ENCODE measurements around the gene CALML5. TPM values are rescaled to one million over a fixed set of nuclear protein-coding genes. Genes with fewer than 3 reads are reported as not detected.
A peak's percentile ranks its signal among the peaks of the same experiment; 100 is the strongest.

The CALML5 gene
- total and polyA plus RNA-seq, 2 of the 4 experiments (the other 2 are of a cell fraction), result not detected

DNA sequence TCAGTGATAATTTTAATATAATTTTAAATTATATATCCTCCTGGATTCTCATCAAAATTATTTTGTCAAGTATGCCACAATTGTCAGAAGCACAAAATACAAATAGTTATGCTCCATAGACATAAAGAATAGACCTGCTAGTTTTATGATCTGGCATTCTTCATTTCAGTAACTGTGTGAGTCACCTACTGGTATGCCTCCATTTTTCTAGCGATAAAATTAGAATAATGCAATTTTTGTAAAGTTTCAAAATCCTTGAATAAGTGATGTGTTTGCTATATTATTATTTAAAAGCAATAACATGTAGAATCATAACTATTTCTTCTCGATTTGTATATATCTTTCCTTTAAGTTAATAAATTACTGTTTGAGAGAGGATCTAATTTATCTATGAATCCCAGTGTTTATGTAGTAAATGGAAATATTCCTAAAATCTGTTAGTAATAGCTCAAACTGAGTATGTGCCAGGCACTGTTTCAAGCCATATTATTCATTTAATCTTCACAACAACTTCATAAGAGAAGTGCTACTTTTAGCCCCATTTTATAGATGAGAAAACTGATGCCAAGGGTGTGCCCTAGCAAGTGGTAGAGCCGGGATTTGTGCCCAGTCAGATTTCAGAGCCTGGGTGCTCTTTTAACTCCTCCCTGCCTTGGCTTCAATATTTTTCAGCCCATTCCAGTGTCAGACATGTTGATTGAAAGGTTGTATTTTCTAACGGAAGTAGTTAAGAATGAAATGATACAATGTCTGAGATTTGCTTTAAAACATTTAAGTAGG, 48.6 kb downstream of the CALML5 start:
- no peaks in the 10 kb centered on the region for H3K9me1 ChIP-seq (ENCODE audit: insufficient read depth, low read length)
- no peak overlapping the region for H2AK5ac ChIP-seq (ENCODE audit: low read depth, low read length)
- ChIA-PET POLR2A (ENCODE audit: unreplicated experiment) (no interaction called here), CTCF (no interaction called here)
- no peak overlapping the region for H3K23ac ChIP-seq (ENCODE audit: low read depth, low read length)
- dilution Hi-C loops (cut with HindIII; ENCODE audit: low sequenced_read_pairs, unreplicated experiment) (no loop called here), intact Hi-C loops (cut with micrococcal nuclease) (no loop called here), in situ Hi-C loops (cut with MboI; ENCODE audit: low sequenced_read_pairs) (loop anchor here (25.0 kb wide), 1 partner anchor 412 kb away; no protein-coding TSS in a partner anchor)
- H2AFZ ChIP-seq (replicated peaks; ENCODE audit: low read length, poor library complexity), result no peak overlapping the region
- H3K27ac ChIP-seq (ENCODE audit: insufficient read depth, low read length), result no peak overlapping the region
- H3K4ac ChIP-seq (ENCODE audit: low read depth, low read length), result no peak overlapping the region
- no peak overlapping the region for H3K18ac ChIP-seq (ENCODE audit: low read depth, low read length)
- no peak overlapping the region for H3K56ac ChIP-seq (ENCODE audit: extremely low read depth, insufficient read depth, low read length)
- DNase-seq, result no peak
- no peak overlapping the region for H3K4me3 ChIP-seq (ENCODE audit: insufficient read depth, low read depth, low read length)
- H2BK5ac ChIP-seq (ENCODE audit: low read depth, low read length, poor library complexity, severe bottlenecking), result peak overlapping the region; percentile 20
- no TSS peak for BruUV-seq (replicated peaks)
- no peak overlapping the region for H2AK9ac ChIP-seq (replicated peaks; ENCODE audit: low read depth, low read length, poor library complexity)
- H3K36me3 ChIP-seq (ENCODE audit: control insufficient read depth, insufficient read depth, low read length), result peaks cover 16% of the 10 kb centered on the region
- no peaks in the 10 kb centered on the region for H3K27me3 ChIP-seq (ENCODE audit: control insufficient read depth, insufficient read depth, low read length)
- H3K14ac ChIP-seq (replicated peaks; ENCODE audit: low read depth, low read length), result no peak overlapping the region
- H3K79me1 ChIP-seq (ENCODE audit: low read depth in 1 of 2, low read length in 2 of 2), result peaks cover 3 to 37% of the 10 kb centered on the region in 2 experiments; a peak in 2 of 4 replicates
- H2BK20ac ChIP-seq (ENCODE audit: low read depth, low read length), result no peak overlapping the region
- H3K4me2 ChIP-seq (ENCODE audit: low read depth, low read length), result no peak overlapping the region
- 60% methylated on average over 1 of the region's 4 CpGs; no CpG with 5 or more reads in 1 of the 2 experiments for WGBS, 2 experiments (ENCODE audit: extremely low coverage in 2 of 2, insufficient read length in 1 of 2)
- no peak overlapping the region for H4K91ac ChIP-seq (ENCODE audit: insufficient read depth, low read depth, low read length)
- H2BK15ac ChIP-seq (ENCODE audit: low read depth, low read length), result no peak overlapping the region
- H3K9ac ChIP-seq (ENCODE audit: low read depth, low read length), result no peak overlapping the region
- no peaks in the 10 kb centered on the region for H4K20me1 ChIP-seq (ENCODE audit: insufficient read depth, low read length)
- no peak overlapping the region for H4K5ac ChIP-seq (ENCODE audit: low read depth, low read length)
- H3K4me1 ChIP-seq (ENCODE audit: control insufficient read depth, insufficient read depth, low read length), result peaks cover 5% of the 10 kb centered on the region; the same call in 1 of the 2 replicates
- TF ChIP-seq RCOR1 (IDR thresholded peaks at IDR 0.05; ENCODE audit: insufficient replicate concordance, low read length), result no peak
- no peak for ATAC-seq (ENCODE audit: low read depth)
- H3K9me3 ChIP-seq (ENCODE audit: control insufficient read depth, insufficient read depth, low read length), result no peaks in the 10 kb centered on the region
- no peak overlapping the region for H4K8ac ChIP-seq (ENCODE audit: low read depth in 2 of 2, low read length in 2 of 2)
- H2BK120ac ChIP-seq (ENCODE audit: low read depth, low read length), result no peak overlapping the region

Data from IMR-90 (cell line).